ENCODE measurements around the gene CIRBP. TPM values are rescaled to one million over a fixed set of nuclear protein-coding genes. Genes with fewer than 3 reads are reported as not detected.

The CIRBP gene
- total and polyA plus RNA-seq, 2 of the 13 experiments (the other 11 are each of a cell fraction or from before 2014, with no cell fraction given) = 133 to 140 TPM

DNA sequence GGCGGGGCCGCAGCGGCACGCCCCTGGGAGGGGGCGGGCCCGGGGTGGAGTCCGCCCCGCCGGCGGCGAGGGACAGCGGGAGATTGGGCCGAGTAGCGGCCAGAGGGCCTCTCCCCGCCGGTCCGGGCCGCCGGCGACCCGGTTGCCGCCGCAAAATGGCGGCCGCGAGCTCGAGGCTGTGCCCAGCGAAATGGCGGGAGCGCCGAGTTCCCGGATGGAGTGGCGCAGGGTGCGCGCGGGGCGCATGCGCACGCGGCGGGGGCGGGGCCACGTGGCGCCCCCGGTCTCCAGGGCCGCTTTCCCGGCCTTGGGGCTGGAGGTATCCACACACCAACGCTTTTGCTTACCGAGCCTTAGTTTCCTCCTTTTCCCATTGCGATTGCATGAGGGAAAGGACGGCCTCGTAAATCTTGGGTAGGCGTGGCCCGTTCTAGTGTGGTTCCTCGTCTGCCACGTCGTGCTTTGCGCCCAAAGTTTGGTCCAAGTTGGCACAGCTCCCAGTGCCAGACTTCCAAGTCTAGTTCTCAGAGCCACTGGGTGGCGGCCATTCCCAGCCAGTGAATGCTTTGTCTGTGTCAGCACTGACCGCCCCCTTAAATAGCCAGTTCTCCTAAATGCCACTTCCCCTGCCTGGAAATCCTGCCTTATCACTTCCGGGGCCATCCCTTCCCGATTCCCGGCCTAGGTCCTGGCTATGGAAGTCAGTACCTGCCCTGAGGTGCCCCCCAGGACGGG is 513 bp downstream of the CIRBP start (continued):
- TF ChIP-seq, protein P1, sequence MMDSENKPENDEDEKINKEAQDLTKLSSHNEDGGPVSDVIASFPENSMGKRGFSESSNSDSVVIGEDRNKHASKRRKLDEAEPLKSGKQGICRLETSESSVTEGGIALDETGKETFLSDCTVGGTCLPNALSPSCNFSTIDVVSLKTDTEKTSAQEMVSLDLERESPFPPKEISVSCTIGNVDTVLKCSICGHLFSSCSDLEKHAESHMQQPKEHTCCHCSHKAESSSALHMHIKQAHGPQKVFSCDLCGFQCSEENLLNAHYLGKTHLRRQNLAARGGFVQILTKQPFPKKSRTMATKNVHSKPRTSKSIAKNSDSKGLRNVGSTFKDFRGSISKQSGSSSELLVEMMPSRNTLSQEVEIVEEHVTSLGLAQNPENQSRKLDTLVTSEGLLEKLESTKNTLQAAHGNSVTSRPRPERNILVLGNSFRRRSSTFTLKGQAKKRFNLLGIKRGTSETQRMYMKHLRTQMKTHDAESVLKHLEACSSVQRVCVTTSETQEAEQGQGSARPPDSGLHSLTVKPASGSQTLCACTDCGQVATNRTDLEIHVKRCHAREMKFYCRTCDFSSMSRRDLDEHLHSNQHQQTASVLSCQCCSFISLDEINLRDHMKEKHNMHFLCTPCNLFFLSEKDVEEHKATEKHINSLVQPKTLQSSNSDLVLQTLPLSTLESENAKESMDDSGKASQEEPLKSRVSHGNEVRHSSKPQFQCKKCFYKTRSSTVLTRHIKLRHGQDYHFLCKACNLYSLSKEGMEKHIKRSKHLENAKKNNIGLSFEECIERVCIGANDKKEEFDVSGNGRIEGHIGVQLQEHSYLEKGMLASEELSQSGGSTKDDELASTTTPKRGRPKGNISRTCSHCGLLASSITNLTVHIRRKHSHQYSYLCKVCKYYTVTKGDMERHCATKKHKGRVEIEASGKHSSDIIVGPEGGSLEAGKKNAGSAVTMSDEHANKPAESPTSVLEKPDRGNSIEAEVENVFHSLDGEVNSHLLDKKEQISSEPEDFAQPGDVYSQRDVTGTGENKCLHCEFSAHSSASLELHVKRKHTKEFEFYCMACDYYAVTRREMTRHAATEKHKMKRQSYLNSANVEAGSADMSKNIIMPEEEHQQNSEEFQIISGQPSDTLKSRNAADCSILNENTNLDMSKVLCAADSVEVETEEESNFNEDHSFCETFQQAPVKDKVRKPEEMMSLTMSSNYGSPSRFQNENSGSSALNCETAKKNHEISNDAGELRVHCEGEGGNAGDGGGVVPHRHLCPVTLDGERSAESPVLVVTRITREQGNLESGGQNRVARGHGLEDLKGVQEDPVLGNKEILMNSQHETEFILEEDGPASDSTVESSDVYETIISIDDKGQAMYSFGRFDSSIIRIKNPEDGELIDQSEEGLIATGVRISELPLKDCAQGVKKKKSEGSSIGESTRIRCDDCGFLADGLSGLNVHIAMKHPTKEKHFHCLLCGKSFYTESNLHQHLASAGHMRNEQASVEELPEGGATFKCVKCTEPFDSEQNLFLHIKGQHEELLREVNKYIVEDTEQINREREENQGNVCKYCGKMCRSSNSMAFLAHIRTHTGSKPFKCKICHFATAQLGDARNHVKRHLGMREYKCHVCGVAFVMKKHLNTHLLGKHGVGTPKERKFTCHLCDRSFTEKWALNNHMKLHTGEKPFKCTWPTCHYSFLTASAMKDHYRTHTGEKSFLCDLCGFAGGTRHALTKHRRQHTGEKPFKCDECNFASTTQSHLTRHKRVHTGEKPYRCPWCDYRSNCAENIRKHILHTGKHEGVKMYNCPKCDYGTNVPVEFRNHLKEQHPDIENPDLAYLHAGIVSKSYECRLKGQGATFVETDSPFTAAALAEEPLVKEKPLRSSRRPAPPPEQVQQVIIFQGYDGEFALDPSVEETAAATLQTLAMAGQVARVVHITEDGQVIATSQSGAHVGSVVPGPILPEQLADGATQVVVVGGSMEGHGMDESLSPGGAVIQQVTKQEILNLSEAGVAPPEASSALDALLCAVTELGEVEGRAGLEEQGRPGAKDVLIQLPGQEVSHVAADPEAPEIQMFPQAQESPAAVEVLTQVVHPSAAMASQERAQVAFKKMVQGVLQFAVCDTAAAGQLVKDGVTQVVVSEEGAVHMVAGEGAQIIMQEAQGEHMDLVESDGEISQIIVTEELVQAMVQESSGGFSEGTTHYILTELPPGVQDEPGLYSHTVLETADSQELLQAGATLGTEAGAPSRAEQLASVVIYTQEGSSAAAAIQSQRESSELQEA (CRISPR knock-in tag; IDR thresholded peaks at IDR 0.05; ENCODE audit: not compliant biosample characterization) = no peak
- TF ChIP-seq, protein P2, sequence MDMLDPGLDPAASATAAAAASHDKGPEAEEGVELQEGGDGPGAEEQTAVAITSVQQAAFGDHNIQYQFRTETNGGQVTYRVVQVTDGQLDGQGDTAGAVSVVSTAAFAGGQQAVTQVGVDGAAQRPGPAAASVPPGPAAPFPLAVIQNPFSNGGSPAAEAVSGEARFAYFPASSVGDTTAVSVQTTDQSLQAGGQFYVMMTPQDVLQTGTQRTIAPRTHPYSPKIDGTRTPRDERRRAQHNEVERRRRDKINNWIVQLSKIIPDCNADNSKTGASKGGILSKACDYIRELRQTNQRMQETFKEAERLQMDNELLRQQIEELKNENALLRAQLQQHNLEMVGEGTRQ (IDR thresholded peaks at IDR 0.05; ENCODE audit: low read depth, low read length) = peak; percentile 68
- TF ChIP-seq, protein P2 (CRISPR knock-in tag; IDR thresholded peaks at IDR 0.05; ENCODE audit: borderline replicate concordance) = no peak; the same call in 1 of the 2 replicates
- TF ChIP-seq EHMT2 (IDR thresholded peaks at IDR 0.05; ENCODE audit: borderline replicate concordance, low read depth, low read length) (no peak), MTA1 (CRISPR knock-in tag; IDR thresholded peaks at IDR 0.05; ENCODE audit: borderline replicate concordance) (0 out of 2 replicates have a peak, but pooled peaks have one; percentile 38), ZNF619 (CRISPR knock-in tag; IDR thresholded peaks at IDR 0.05) (0 out of 2 replicates have a peak, but pooled peaks have one; percentile 35), ZNF138 (CRISPR knock-in tag; IDR thresholded peaks at IDR 0.05; ENCODE audit: low read depth) (peak; percentile 88; the same call in 1 of the 2 replicates), XRCC5 (optimal IDR thresholded peaks at IDR 0.05; ENCODE audit: low read length) (no peak), GTF2F1 (IDR thresholded peaks at IDR 0.05; ENCODE audit: low read length) (no peak)
- TF ChIP-seq, protein P3, sequence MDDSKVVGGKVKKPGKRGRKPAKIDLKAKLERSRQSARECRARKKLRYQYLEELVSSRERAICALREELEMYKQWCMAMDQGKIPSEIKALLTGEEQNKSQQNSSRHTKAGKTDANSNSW (CRISPR knock-in tag; IDR thresholded peaks at IDR 0.05; ENCODE audit: borderline replicate concordance) = peak; percentile 96; the same call in 1 of the 2 replicates
- TF ChIP-seq, protein P4, sequence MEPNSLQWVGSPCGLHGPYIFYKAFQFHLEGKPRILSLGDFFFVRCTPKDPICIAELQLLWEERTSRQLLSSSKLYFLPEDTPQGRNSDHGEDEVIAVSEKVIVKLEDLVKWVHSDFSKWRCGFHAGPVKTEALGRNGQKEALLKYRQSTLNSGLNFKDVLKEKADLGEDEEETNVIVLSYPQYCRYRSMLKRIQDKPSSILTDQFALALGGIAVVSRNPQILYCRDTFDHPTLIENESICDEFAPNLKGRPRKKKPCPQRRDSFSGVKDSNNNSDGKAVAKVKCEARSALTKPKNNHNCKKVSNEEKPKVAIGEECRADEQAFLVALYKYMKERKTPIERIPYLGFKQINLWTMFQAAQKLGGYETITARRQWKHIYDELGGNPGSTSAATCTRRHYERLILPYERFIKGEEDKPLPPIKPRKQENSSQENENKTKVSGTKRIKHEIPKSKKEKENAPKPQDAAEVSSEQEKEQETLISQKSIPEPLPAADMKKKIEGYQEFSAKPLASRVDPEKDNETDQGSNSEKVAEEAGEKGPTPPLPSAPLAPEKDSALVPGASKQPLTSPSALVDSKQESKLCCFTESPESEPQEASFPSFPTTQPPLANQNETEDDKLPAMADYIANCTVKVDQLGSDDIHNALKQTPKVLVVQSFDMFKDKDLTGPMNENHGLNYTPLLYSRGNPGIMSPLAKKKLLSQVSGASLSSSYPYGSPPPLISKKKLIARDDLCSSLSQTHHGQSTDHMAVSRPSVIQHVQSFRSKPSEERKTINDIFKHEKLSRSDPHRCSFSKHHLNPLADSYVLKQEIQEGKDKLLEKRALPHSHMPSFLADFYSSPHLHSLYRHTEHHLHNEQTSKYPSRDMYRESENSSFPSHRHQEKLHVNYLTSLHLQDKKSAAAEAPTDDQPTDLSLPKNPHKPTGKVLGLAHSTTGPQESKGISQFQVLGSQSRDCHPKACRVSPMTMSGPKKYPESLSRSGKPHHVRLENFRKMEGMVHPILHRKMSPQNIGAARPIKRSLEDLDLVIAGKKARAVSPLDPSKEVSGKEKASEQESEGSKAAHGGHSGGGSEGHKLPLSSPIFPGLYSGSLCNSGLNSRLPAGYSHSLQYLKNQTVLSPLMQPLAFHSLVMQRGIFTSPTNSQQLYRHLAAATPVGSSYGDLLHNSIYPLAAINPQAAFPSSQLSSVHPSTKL (CRISPR knock-in tag; IDR thresholded peaks at IDR 0.05) = no peak
- TF ChIP-seq, protein P5, sequence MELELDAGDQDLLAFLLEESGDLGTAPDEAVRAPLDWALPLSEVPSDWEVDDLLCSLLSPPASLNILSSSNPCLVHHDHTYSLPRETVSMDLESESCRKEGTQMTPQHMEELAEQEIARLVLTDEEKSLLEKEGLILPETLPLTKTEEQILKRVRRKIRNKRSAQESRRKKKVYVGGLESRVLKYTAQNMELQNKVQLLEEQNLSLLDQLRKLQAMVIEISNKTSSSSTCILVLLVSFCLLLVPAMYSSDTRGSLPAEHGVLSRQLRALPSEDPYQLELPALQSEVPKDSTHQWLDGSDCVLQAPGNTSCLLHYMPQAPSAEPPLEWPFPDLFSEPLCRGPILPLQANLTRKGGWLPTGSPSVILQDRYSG (CRISPR knock-in tag; IDR thresholded peaks at IDR 0.05) = no peak

All from HepG2 (cell line).